Adrenal gland (tissue), 12 donors: ENCODE results near the gene MYCBP2. TPM values are rescaled to one million over a fixed set of nuclear protein-coding genes. Genes with fewer than 3 reads are reported as not detected.

Source experiments
- DNase-seq, 7 donors: peaks; one replicate each; pipeline ENCODE4 v3.0.0-alpha.2; 2019 to 2020
- H3K27ac ChIP-seq, 5 donors: fragments of 200-600 bp; sonication (generic) in 4 of 5; 1 replicate in 3 of 5; 2 replicates in 2 of 5; pipeline versions ENCODE4 v1.5.1 to v1.8.0; 2016 to 2020; ENCODE audit warnings: mild to moderate bottlenecking in 1 of 5
- H3K27me3 ChIP-seq: fragments of 200-600 bp; 2 replicates; pipeline ENCODE4 v1.8.0; 2021
- H3K36me3 ChIP-seq, 2 donors: fragments of 200-600 bp; replicated peaks in 1 of 2; 1 replicate in 1 of 2; 2 replicates in 1 of 2; pipeline versions ENCODE4 v1.5.1 to v1.8.0; 2018 to 2022
- H3K4me1 ChIP-seq, 2 donors: fragments of 200-600 bp; replicated peaks in 1 of 2; 1 replicate in 1 of 2; 2 replicates in 1 of 2; pipeline versions ENCODE4 v1.5.1 to v1.8.0; 2018 to 2021
- H3K4me3 ChIP-seq, 4 donors: fragments of 200-600 bp; sonication (generic) in 3 of 4; one replicate each; pipeline ENCODE4 v1.5.1; 2016 to 2018
- H3K9me3 ChIP-seq, 3 donors: fragments of 200-600 bp; sonication (generic) in 1 of 3; replicated peaks in 1 of 3; 1 replicate in 2 of 3; 2 replicates in 1 of 3; pipeline versions ENCODE4 v1.5.1 to v1.8.0; 2016 to 2021
- POLR2A ChIP-seq, 2 donors: fragments of 450-650 bp; IDR thresholded peaks; one replicate each; pipeline ENCODE4 v1.6.1; 2017; ENCODE audit warnings: antibody characterized with exemption in 2 of 2, mild to moderate bottlenecking in 2 of 2, moderate library complexity in 1 of 2
- WGBS, 4 donors: extraction: QIAGEN DNeasy Blood & Tissue Kit in 2 of 4; methylation state at CpG; one replicate each; pipeline versions ENCODE4 v1.1.5 to v1.1.7; 2013 to 2017; 5-methylcytosine and 5-hydroxymethylcytosine counted together
- intact Hi-C, 2 donors: fragments of 100-400 bp; cut with DNase I; formaldehyde crosslinking; loops; one replicate each; pipeline versions ENCODE4 v1.14.1 to v1.15.0; 2022 to 2023
- polyA plus RNA-seq, 3 donors: library from polyadenylated mRNA; stranded (reverse); fragments of 200-250 nt in 2 of 3; fragments of 350-450 nt in 1 of 3; fragmentation: Illumina TruSeq in 1 of 3; extraction: RNeasy Lipid Tissue Mini Kit (QIAGEN cat#74804) in 1 of 3; gene quantifications; one replicate each; pipeline ENCODE4 v1.2.3, GENCODE V29; 2013 to 2014
- total RNA-seq, 9 donors: library from RNA; depleted of rRNA in 4 of 9; stranded (reverse); fragments of >200 nt in 4 of 9; fragments of 120-200 nt in 1 of 9; fragmentation: NEBNext Ultra II Directional in 1 of 9; extraction: Animal tissue kit (Norgen Biotek cat#: 25700) in 1 of 9; gene quantifications; one replicate each; pipeline versions ENCODE4 v1.1.0 to v1.2.4, GENCODE V29; 2013 to 2023
- TF ChIP-seq, protein P1 (sequence below), 6 experiments: fragments of 450-650 bp in 4 of 6; fragments of 200-600 bp in 2 of 6; sonication (generic) in 1 of 6; IDR thresholded peaks; 1 replicate in 5 of 6; 2 replicates in 1 of 6; pipeline versions ENCODE4 v1.5.1 to v1.8.0; 2016 to 2021; ENCODE audit warnings: antibody characterized with exemption in 6 of 6, mild to moderate bottlenecking in 2 of 6, moderate library complexity in 1 of 6
- donor health status: healthy with polysubstance abuse.
- donor health status: Bipolar disorder and iron deficiency.
- donor health status: DM: yes; HTN: yes; CAD: no.
- donor health status: DM: no; HTN: no; CAD: no.
- donor health status: DM: no; HTN: no; CAD: no.
- donor health status: DM: yes; HTN: yes; CAD: no.

Gene MYCBP2
- total and polyA plus RNA-seq, 12 donors, result 28.7 to 126 (median 68.8) TPM

DNA sequence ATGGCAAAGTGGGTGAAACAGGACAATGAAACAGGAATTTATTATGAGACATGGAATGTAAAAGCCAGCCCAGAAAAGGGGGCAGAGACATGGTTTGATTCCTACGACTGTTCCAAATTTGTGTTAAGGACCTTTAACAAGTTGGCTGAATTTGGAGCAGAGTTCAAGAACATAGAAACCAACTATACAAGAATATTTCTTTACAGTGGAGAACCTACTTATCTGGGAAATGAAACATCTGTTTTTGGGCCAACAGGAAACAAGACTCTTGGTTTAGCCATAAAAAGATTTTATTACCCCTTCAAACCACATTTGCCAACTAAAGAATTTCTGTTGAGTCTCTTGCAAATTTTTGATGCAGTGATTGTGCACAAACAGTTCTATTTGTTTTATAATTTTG is 326.4 kb downstream of the MYCBP2 start:
- WGBS, 4 donors, result 52 to 75% (median 63%) methylated on average over 1 of the region's 1 CpG
- TF ChIP-seq, protein P1, sequence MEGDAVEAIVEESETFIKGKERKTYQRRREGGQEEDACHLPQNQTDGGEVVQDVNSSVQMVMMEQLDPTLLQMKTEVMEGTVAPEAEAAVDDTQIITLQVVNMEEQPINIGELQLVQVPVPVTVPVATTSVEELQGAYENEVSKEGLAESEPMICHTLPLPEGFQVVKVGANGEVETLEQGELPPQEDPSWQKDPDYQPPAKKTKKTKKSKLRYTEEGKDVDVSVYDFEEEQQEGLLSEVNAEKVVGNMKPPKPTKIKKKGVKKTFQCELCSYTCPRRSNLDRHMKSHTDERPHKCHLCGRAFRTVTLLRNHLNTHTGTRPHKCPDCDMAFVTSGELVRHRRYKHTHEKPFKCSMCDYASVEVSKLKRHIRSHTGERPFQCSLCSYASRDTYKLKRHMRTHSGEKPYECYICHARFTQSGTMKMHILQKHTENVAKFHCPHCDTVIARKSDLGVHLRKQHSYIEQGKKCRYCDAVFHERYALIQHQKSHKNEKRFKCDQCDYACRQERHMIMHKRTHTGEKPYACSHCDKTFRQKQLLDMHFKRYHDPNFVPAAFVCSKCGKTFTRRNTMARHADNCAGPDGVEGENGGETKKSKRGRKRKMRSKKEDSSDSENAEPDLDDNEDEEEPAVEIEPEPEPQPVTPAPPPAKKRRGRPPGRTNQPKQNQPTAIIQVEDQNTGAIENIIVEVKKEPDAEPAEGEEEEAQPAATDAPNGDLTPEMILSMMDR (IDR thresholded peaks at IDR 0.05), result no peak
- TF ChIP-seq POLR2A (IDR thresholded peaks at IDR 0.05), result no peak
- Histone ChIP-seq H3K27me3 (no peaks in the 10 kb centered on the region), H3K36me3 (peaks cover 0 to 11% of the 10 kb centered on the region in 2 donors), H3K9me3 (no peaks in the 10 kb centered on the region), H3K4me3 (no peak overlapping the region), H3K4me1 (peaks cover 9 to 14% of the 10 kb centered on the region in 2 donors), H3K27ac (no peak overlapping the region)
- no peak for DNase-seq
- intact Hi-C loops, result no loop called here

Other genes starting within 250 kb of the MYCBP2 start
- 1 to 10 TPM in 1 of 9 donors, under 1 TPM in 1, not detected in 7; 0.07 to 7.7 TPM for gene SCEL, start 208.6 kb upstream of the MYCBP2 start, total RNA-seq
- gene SCEL, start 208.6 kb upstream of the MYCBP2 start, polyA plus RNA-seq, result under 1 TPM; 0.16 to 0.57 (median 0.31) TPM